OCI-LY3 (cell line): ENCODE measurements around the gene ZNF653.
A peak's percentile ranks its signal among the peaks of the same experiment; 100 is the strongest.
"Not testable (repeated sequence)": the region's sequence is repeated elsewhere in the genome, so short reads cannot be mapped to it uniquely, and the experiment has no call there.

Experiments used
- H2AFZ ChIP-seq: fragments of 200-600, 300-600 bp; shearing (Covaris generic); 2 replicates; pipeline ENCODE4 v1.6.0; 2014; ENCODE audit warnings: antibody characterized with exemption, low read depth, low read length
- H3K27ac ChIP-seq: fragments of 200-600, 300-600 bp; sonication (generic); 2 replicates; pipeline ENCODE4 v1.5.1; 2014; ENCODE audit warnings: mild to moderate bottlenecking, low read length, moderate library complexity, mixed read lengths
- H3K27me3 ChIP-seq: fragments of 200-600, 300-600 bp; sonication (generic); 2 replicates; pipeline ENCODE4 v1.6.1; 2014; ENCODE audit warnings: low read depth, low read length, mixed read lengths
- H3K36me3 ChIP-seq: fragments of 200-600, 300-600 bp; sonication (generic); replicated peaks from 2 replicates; pipeline ENCODE3; 2014; ENCODE audit warnings: low read depth, low read length, mixed read lengths
- H3K4me1 ChIP-seq: fragments of 300-600, 200-600 bp; sonication (generic); 2 replicates; pipeline ENCODE4 v1.6.1; 2014; ENCODE audit warnings: low read length, mixed read lengths
- H3K4me2 ChIP-seq: fragments of 200-600, 300-600 bp; sonication (generic); 2 replicates; pipeline ENCODE4 v1.6.1; 2014; ENCODE audit warnings: low read length, mixed read lengths
- H3K4me3 ChIP-seq: fragments of 300-600, 200-600 bp; sonication (generic); 2 replicates; pipeline ENCODE4 v1.5.1; 2014; ENCODE audit warnings: antibody characterized with exemption, mild to moderate bottlenecking, low read length, moderate library complexity
- H3K79me2 ChIP-seq: fragments of 300-600, 200-600 bp; shearing (Covaris generic); 2 replicates; pipeline ENCODE4 v1.6.1; 2014; ENCODE audit warnings: mild to moderate bottlenecking, low read length, mixed read lengths
- H3K9ac ChIP-seq: fragments of 300-600, 200-600 bp; shearing (Covaris generic); 2 replicates; pipeline ENCODE4 v1.6.0; 2014; ENCODE audit warnings: mild to moderate bottlenecking, low read length, moderate library complexity
- H3K9me3 ChIP-seq: fragments of 200-600, 300-600 bp; shearing (Covaris generic); 2 replicates; pipeline ENCODE4 v1.6.1; 2014; ENCODE audit warnings: low read length, mixed read lengths; ENCODE audit not compliant: insufficient read depth
- H4K20me1 ChIP-seq: fragments of 200-600, 300-600 bp; sonication (generic); 2 replicates; pipeline ENCODE4 v1.6.1; 2016; ENCODE audit warnings: low read length, mixed read lengths; ENCODE audit not compliant: insufficient read depth
- EZH2phosphoT487 ChIP-seq: fragments of 200-600 bp; shearing (Covaris generic); IDR thresholded peaks from 2 replicates; pipeline ENCODE4 v1.6.1; 2018; ENCODE audit warnings: antibody characterized with exemption, mixed run types, low read depth
- TF ChIP-seq, protein P1 (sequence below): fragments of 200-600, 300-600 bp; sonication (generic); IDR thresholded peaks from 2 replicates; pipeline ENCODE4 v1.5.1; 2014; ENCODE audit warnings: antibody characterized with exemption, low read length, low read depth

ZNF653 gene

GRCh38 chr19:11435057-11435832 lies 70.4 kb downstream of the ZNF653 start, which contains the start of the genes ODAD3 and PRKCSH:
Gene ODAD3, minus strand, starts transcription at chr19:11435121. Its CDS starts 105 bp downstream, at chr19:11435016.
Gene PRKCSH, plus strand, starts transcription at chr19:11435635. Its CDS starts 483 bp downstream, at chr19:11436118.
- Histone ChIP-seq H3K4me3 (peak within 1 kb of the TSS; percentile 81), H3K79me2 (peaks cover 15% of the 10 kb centered on the region), H3K36me3 (peaks cover 15% of the 10 kb centered on the region)

DNA sequence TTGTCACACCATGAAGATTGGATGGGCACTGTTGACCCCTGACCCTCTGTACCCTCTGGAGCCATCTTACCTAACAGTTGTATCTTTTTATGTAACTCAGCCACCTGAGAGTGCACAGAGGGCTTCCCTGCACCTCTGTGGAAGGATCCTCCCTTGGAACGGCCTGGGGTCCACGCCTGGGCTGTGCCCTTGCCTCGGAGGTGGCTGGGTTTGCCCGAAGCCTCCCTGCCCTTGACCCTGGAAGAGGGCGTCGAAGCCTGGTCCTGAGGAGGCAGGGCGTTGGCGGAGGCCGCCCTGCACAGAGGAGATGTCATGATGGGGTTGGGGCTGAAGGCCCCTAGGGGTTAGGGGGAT lies 71.0 kb downstream of the ZNF653 start:
- H3K27ac ChIP-seq = no peak overlapping the region
- peaks cover 15% of the 10 kb centered on the region for H3K79me2 ChIP-seq
- no peaks in the 10 kb centered on the region for H3K9me3 ChIP-seq
- peak overlapping the region; percentile 81 for H3K4me3 ChIP-seq
- H3K4me2 ChIP-seq = peak overlapping the region; percentile 99
- H3K4me1 ChIP-seq = peaks cover 28% of the 10 kb centered on the region
- peak overlapping the region; percentile 60 for H3K9ac ChIP-seq
- no peak for TF ChIP-seq EZH2phosphoT487
- TF ChIP-seq, protein P1, sequence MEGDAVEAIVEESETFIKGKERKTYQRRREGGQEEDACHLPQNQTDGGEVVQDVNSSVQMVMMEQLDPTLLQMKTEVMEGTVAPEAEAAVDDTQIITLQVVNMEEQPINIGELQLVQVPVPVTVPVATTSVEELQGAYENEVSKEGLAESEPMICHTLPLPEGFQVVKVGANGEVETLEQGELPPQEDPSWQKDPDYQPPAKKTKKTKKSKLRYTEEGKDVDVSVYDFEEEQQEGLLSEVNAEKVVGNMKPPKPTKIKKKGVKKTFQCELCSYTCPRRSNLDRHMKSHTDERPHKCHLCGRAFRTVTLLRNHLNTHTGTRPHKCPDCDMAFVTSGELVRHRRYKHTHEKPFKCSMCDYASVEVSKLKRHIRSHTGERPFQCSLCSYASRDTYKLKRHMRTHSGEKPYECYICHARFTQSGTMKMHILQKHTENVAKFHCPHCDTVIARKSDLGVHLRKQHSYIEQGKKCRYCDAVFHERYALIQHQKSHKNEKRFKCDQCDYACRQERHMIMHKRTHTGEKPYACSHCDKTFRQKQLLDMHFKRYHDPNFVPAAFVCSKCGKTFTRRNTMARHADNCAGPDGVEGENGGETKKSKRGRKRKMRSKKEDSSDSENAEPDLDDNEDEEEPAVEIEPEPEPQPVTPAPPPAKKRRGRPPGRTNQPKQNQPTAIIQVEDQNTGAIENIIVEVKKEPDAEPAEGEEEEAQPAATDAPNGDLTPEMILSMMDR = no peak
- no peaks in the 10 kb centered on the region for H4K20me1 ChIP-seq
- H3K27me3 ChIP-seq = no peaks in the 10 kb centered on the region
- peak overlapping the region; percentile 99 for H2AFZ ChIP-seq
- peaks cover 15% of the 10 kb centered on the region for H3K36me3 ChIP-seq

More at GRCh38 chr19:11435057-11435832, 70.4 kb downstream of the ZNF653 start, which contains the start of the genes ODAD3 and PRKCSH:
- Histone ChIP-seq H3K4me2 (peak within 1 kb of the TSS; percentile 99), H3K27ac (peak within 1 kb of the TSS; percentile 40), H3K9ac (peak within 1 kb of the TSS; percentile 84), H4K20me1 (no peaks in the 10 kb centered on the region), H2AFZ (peak within 1 kb of the TSS; percentile 99), H3K27me3 (no peaks in the 10 kb centered on the region), H3K9me3 (no peaks in the 10 kb centered on the region), H3K4me1 (peaks cover 28% of the 10 kb centered on the region)
- TF ChIP-seq EZH2phosphoT487 = no peak
- TF ChIP-seq, protein P1 = peak; percentile 80

GRCh38 chr19:11433526-11433925 lies 72.1 kb downstream of the ZNF653 start:
- Histone ChIP-seq H3K4me1 (peaks cover 25% of the 10 kb centered on the region), H3K79me2 (peaks cover 15% of the 10 kb centered on the region)
- H3K9me3 ChIP-seq, H3K27me3 ChIP-seq, H3K4me2 ChIP-seq, H3K4me3 ChIP-seq, H4K20me1 ChIP-seq, H3K27ac ChIP-seq, H3K36me3 ChIP-seq, H3K9ac ChIP-seq, H2AFZ ChIP-seq: not testable (repeated sequence)
